Liver (tissue), 3 donors: ENCODE measurements around the gene OSBP2.

Experiments used
- CTCF ChIP-seq: fragments of 150-350 bp; IDR thresholded peaks from 2 replicates; pipeline ENCODE4 v1.5.1; 2017; ENCODE audit warnings: improper control_type of control experiment, low read depth, low read length; ENCODE audit not compliant: missing input control
- EGR1 ChIP-seq, 2 donors: IDR thresholded peaks; 2 replicates each; pipeline ENCODE4 v1.6.1; 2016 to 2018; ENCODE audit warnings: antibody characterized with exemption in 2 of 2, low read depth in 2 of 2
- GABPA ChIP-seq, 2 donors: IDR thresholded peaks in 1 of 2; conservative IDR thresholded peaks in 1 of 2; 2 replicates each; pipeline ENCODE4 v1.6.1; 2016; ENCODE audit warnings: antibody characterized with exemption in 2 of 2, mild to moderate bottlenecking in 1 of 2, moderate library complexity in 1 of 2
- MAX ChIP-seq: IDR thresholded peaks from 2 replicates; pipeline ENCODE4 v1.6.1; 2016; ENCODE audit warnings: antibody characterized with exemption
- TAF1 ChIP-seq: conservative IDR thresholded peaks from 2 replicates; pipeline ENCODE4 v1.6.1; 2016; ENCODE audit warnings: antibody characterized with exemption, mild to moderate bottlenecking
- donor health status: healthy.
- donor health status: healthy.

- TF ChIP-seq MAX, result no peak
- TF ChIP-seq TAF1, result no peak
- no peak for TF ChIP-seq CTCF
- TF ChIP-seq EGR1 (IDR thresholded peaks at IDR 0.05; ENCODE audit: low read depth in 2 of 2), result no peak
- no peak for TF ChIP-seq GABPA (IDR thresholded peaks at IDR 0.05 in 1 of 2, conservative IDR thresholded peaks at IDR 0.05 in 1 of 2)
Observed at GRCh38 chr22:30749272-30749671, 54.6 kb downstream of the OSBP2 start.
